GM23338 (cell line): ENCODE data around the gene TBC1D2B. TPM values are rescaled to one million over a fixed set of nuclear protein-coding genes. Genes with fewer than 3 reads are reported as not detected.

Experiments
- ATAC-seq: fragments of 200-7000 bp; cut with Tn5 transposase; 3 replicates; pipeline ENCODE4 v1.9.1; 2020
- DNase-seq: peaks from one replicate; pipeline ENCODE4 v3.0.0-alpha.2; 2015; ENCODE audit warnings: low spot score
- H2AFZ ChIP-seq: fragments of 200-600 bp; sonication (generic); 2 replicates; pipeline ENCODE4 v1.8.0; 2016; ENCODE audit warnings: antibody characterized with exemption, mild to moderate bottlenecking, moderate library complexity
- H3F3A ChIP-seq: fragments of 200-600 bp; sonication (generic); replicated peaks from 2 replicates; pipeline ENCODE4 v1.8.0; 2017; ENCODE audit warnings: antibody characterized with exemption, mixed run types, low read depth
- H3K27ac ChIP-seq: fragments of 200-600 bp; sonication (generic); 2 replicates; pipeline ENCODE4 v1.6.1; 2016; ENCODE audit warnings: low read depth
- H3K27me3 ChIP-seq: fragments of 200-600 bp; sonication (generic); 2 replicates; pipeline ENCODE4 v1.8.0; 2016; ENCODE audit warnings: mild to moderate bottlenecking, mixed run types, moderate library complexity; ENCODE audit not compliant: insufficient read depth
- H3K36me3 ChIP-seq: fragments of 200-600 bp; sonication (generic); 2 replicates; pipeline ENCODE4 v1.8.0; 2016; ENCODE audit warnings: mild to moderate bottlenecking; ENCODE audit not compliant: insufficient read depth
- H3K4me1 ChIP-seq: fragments of 200-600 bp; sonication (generic); 2 replicates; pipeline ENCODE4 v1.8.0; 2016; ENCODE audit warnings: mild to moderate bottlenecking, moderate library complexity; ENCODE audit not compliant: insufficient read depth
- H3K4me2 ChIP-seq: fragments of 200-600 bp; sonication (generic); 2 replicates; pipeline ENCODE4 v1.7.1; 2017; ENCODE audit warnings: mixed run types
- H3K4me3 ChIP-seq: fragments of 200-600 bp; sonication (generic); 2 replicates; pipeline ENCODE4 v1.6.1; 2016; ENCODE audit warnings: mixed run types
- H3K79me2 ChIP-seq: fragments of 200-600 bp; sonication (generic); replicated peaks from 2 replicates; pipeline ENCODE4 v1.8.0; 2017; ENCODE audit warnings: mild to moderate bottlenecking; ENCODE audit not compliant: insufficient read depth
- H3K9me2 ChIP-seq: fragments of 200-600 bp; sonication (generic); 2 replicates; pipeline ENCODE4 v1.8.0; 2017; ENCODE audit not compliant: insufficient read depth
- H4K20me1 ChIP-seq: fragments of 200-600 bp; sonication (generic); replicated peaks from 2 replicates; pipeline ENCODE4 v1.8.0; 2017; ENCODE audit warnings: mild to moderate bottlenecking; ENCODE audit not compliant: insufficient read depth
- H3K27ac Mint-ChIP-seq: 2 replicates; pipeline ENCODE4 v1.8.0; 2020; ENCODE audit warnings: inconsistent platforms, mild to moderate bottlenecking, moderate library complexity, mixed read lengths
- H3K27me3 Mint-ChIP-seq: 3 replicates; pipeline ENCODE4 v1.8.0; 2022; ENCODE audit warnings: low read depth, mild to moderate bottlenecking, moderate library complexity, mixed read lengths, inconsistent platforms; ENCODE audit not compliant: insufficient read depth, poor library complexity
- H3K36me3 Mint-ChIP-seq: 3 replicates; pipeline ENCODE4 v1.8.0; 2021; ENCODE audit warnings: low read depth, mild to moderate bottlenecking, inconsistent platforms, moderate library complexity, mixed read lengths
- H3K4me1 Mint-ChIP-seq: 3 replicates; pipeline ENCODE4 v1.8.0; 2020; ENCODE audit warnings: mild to moderate bottlenecking, inconsistent platforms, mixed read lengths
- H3K4me3 Mint-ChIP-seq: 3 replicates; pipeline ENCODE4 v1.8.0; 2021; ENCODE audit warnings: moderate library complexity, mild to moderate bottlenecking, inconsistent platforms, mixed read lengths
- H3K9me3 Mint-ChIP-seq: 3 replicates; pipeline ENCODE4 v1.8.0; 2020; ENCODE audit warnings: moderate library complexity, mild to moderate bottlenecking, inconsistent platforms, mixed read lengths
- CREB1 ChIP-seq: fragments of 250-450 bp; sonication (Bioruptor Pico); IDR thresholded peaks from 2 replicates; pipeline ENCODE4 v1.5.0; 2020; ENCODE audit warnings: low read depth, mild to moderate bottlenecking, moderate library complexity
- EZH2 ChIP-seq: fragments of 200-600 bp; sonication (generic); IDR thresholded peaks from one replicate; pipeline ENCODE4 v1.8.0; 2017; ENCODE audit warnings: antibody characterized with exemption, mild to moderate bottlenecking, low read depth; ENCODE audit not compliant: unreplicated experiment
- EZH2phosphoT487 ChIP-seq: fragments of 200-600 bp; sonication (generic); IDR thresholded peaks from one replicate; pipeline ENCODE4 v1.8.1; 2018; ENCODE audit warnings: antibody characterized with exemption; ENCODE audit not compliant: unreplicated experiment
- JUNB ChIP-seq: IDR thresholded peaks from one replicate; pipeline ENCODE4 v1.6.1; 2016; ENCODE audit warnings: antibody characterized with exemption; ENCODE audit not compliant: unreplicated experiment
- NANOG ChIP-seq: IDR thresholded peaks from 2 replicates; pipeline ENCODE4 v1.6.1; 2016; ENCODE audit warnings: antibody characterized with exemption, borderline replicate concordance
- POLR2AphosphoS5 ChIP-seq: IDR thresholded peaks from 2 replicates; pipeline ENCODE4 v1.6.1; 2016; ENCODE audit warnings: antibody characterized with exemption, low read depth
- STAT1 ChIP-seq: IDR thresholded peaks from one replicate; pipeline ENCODE4 v1.6.1; 2016; ENCODE audit warnings: antibody characterized with exemption; ENCODE audit not compliant: unreplicated experiment
- ZNF331 ChIP-seq: fragments of 250-450 bp; sonication (Bioruptor Pico); IDR thresholded peaks from 2 replicates; pipeline ENCODE4 v1.5.0; 2020; ENCODE audit warnings: low read depth, mild to moderate bottlenecking, moderate library complexity
- polyA plus RNA-seq: library from polyadenylated mRNA; unstranded; fragments of >200 nt; fragmentation: Nextera tagmentation; extraction: Ambion mirVana; gene quantifications from 2 replicates; pipeline ENCODE4 v1.2.1, GENCODE V29; 2016
- total RNA-seq: library from RNA; depleted of rRNA; stranded (reverse); fragments of >200 nt; shearing (Covaris generic); gene quantifications from 2 replicates; pipeline ENCODE4 v1.2.3, GENCODE V29; 2014
- TF ChIP-seq, protein P1 (sequence below): IDR thresholded peaks from 2 replicates; pipeline ENCODE4 v1.6.1; 2016; ENCODE audit warnings: antibody characterized with exemption

Gene TBC1D2B
- total and polyA plus RNA-seq, 2 experiments from 2014 or later = 3.6 to 17.8 TPM

DNA sequence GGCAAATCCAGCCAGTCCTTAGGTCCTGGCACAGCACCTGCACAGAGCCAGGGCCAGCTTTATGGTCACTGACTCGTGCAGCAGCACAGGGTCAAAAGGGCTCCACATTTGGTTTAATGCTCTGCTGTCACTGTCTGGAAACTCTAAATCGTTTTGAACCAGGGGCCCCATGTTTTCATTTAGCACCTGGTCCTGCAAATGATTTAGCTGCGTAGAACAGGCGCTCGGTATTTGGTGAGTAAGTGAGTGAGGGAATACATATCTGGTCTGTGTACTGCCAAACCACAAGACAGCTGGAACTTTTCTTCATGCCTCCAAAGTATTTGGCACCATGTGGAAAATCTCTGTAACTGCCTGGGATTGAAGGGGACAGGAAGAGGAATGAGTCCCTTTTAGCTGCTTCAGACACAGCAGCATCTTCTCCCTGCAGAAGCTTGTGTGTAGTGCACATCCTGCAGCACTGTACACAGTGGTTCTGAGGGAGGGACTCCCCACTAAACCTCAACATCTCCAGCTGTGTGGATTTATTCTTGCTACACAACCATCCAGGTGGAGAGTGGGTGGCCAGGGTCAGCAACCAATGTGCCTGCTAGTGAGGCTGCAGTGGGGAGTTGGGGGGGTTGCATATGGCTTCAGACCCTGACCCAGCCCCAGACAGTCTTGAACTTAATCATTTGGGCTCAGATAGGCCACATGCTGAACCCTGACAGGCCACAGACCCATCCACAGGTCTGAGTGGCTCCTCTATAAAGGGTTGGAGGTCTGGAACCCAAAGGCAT, 15.9 kb upstream of the TBC1D2B start:
- Histone ChIP-seq H3K4me1 (no peaks in the 10 kb centered on the region), H3K27me3 (no peaks in the 10 kb centered on the region), H4K20me1 (no peaks in the 10 kb centered on the region), H3K9me2 (no peaks in the 10 kb centered on the region), H3F3A (no peaks in the 10 kb centered on the region), H3K36me3 (no peaks in the 10 kb centered on the region), H3K4me2 (no peak overlapping the region), H3K27ac (no peak overlapping the region), H3K79me2 (no peaks in the 10 kb centered on the region), H2AFZ (no peak overlapping the region), H3K4me3 (no peak overlapping the region)
- no peak for TF ChIP-seq NANOG
- TF ChIP-seq POLR2AphosphoS5 = no peak
- Mint-ChIP-seq H3K9me3 (no peaks in the 10 kb centered on the region; the same call in 2 of the 3 replicates), H3K27ac (no peak overlapping the region), H3K4me1 (peaks cover 4% of the 10 kb centered on the region; the same call in 2 of the 3 replicates), H3K36me3 (no peaks in the 10 kb centered on the region), H3K4me3 (no peak overlapping the region), H3K27me3 (peaks cover 4% of the 10 kb centered on the region)
- no peak for DNase-seq
- no peak for ATAC-seq

GRCh38 chr15:78092261-78093041, 14.9 kb upstream of the TBC1D2B start, which contains the start of gene SH2D7:
Gene SH2D7 (plus strand): TSS chr15:78092561. CDS start chr15:78092585, 24 bp downstream.
- Mint-ChIP-seq H3K4me3 (no peak within 1 kb of the TSS), H3K36me3 (no peaks in the 10 kb centered on the region), H3K27ac (no peak within 1 kb of the TSS), H3K27me3 (peaks cover 4% of the 10 kb centered on the region), H3K4me1 (peaks cover 4% of the 10 kb centered on the region; the same call in 2 of the 3 replicates), H3K9me3 (no peaks in the 10 kb centered on the region; the same call in 2 of the 3 replicates)
- H3K27me3 ChIP-seq = no peaks in the 10 kb centered on the region
- H3K79me2 ChIP-seq = no peaks in the 10 kb centered on the region
- ATAC-seq = no peak; the same call in 2 of the 3 replicates
- H3K27ac ChIP-seq = no peak within 1 kb of the TSS
- H3F3A ChIP-seq = no peaks in the 10 kb centered on the region
- no peak for TF ChIP-seq EZH2
- no peak for TF ChIP-seq EZH2phosphoT487
- TF ChIP-seq JUNB = no peak
- TF ChIP-seq NANOG = no peak
- TF ChIP-seq CREB1 (CRISPR knock-in tag) = no peak
- no peak for TF ChIP-seq ZNF331 (CRISPR knock-in tag)
- no peak within 1 kb of the TSS for H3K4me3 ChIP-seq
- H4K20me1 ChIP-seq = no peaks in the 10 kb centered on the region
- H2AFZ ChIP-seq = no peak within 1 kb of the TSS
- no peaks in the 10 kb centered on the region for H3K9me2 ChIP-seq
- no peaks in the 10 kb centered on the region for H3K4me1 ChIP-seq
- H3K36me3 ChIP-seq = no peaks in the 10 kb centered on the region
- no peak for DNase-seq
- H3K4me2 ChIP-seq = no peak within 1 kb of the TSS

DNA sequence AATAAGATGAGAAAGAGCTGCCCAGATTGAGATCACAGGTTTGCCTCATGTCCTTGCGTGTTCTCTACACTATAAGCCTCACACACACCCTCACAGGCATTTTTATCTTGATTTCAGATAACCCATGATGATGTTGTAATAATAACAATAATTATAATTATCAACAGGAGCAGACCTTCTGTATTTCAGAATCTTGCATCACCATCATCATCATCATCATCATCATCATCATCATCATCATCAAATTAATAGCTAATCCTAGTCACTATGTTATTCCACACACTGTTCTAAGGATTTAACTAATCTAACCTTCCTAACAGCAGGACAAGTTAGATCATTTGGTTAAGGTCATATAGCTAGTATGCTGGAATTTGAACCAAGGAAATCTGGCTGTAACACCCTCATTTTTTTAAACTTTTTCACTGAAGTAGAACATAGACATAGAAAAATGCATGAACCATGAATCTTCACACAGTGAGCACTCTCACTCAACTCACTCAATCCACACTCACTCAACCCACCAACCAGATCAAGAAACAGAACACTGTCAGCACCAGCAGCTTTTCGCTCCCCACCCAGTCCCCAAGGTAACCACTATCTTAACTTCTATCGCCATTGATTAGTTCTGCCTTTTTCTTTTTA, 13.0 kb upstream of the TBC1D2B start:
- Histone ChIP-seq H3K27ac (no peak overlapping the region), H2AFZ (no peak overlapping the region), H3K4me3 (no peak overlapping the region), H4K20me1 (no peaks in the 10 kb centered on the region), H3K79me2 (no peaks in the 10 kb centered on the region), H3K4me1 (no peaks in the 10 kb centered on the region), H3K9me2 (no peaks in the 10 kb centered on the region), H3K27me3 (no peaks in the 10 kb centered on the region), H3F3A (no peaks in the 10 kb centered on the region), H3K4me2 (no peak overlapping the region), H3K36me3 (no peaks in the 10 kb centered on the region)
- Mint-ChIP-seq H3K4me3 (no peak overlapping the region), H3K9me3 (no peaks in the 10 kb centered on the region; the same call in 2 of the 3 replicates), H3K27ac (no peak overlapping the region), H3K4me1 (peaks cover 4% of the 10 kb centered on the region; the same call in 2 of the 3 replicates), H3K36me3 (no peaks in the 10 kb centered on the region), H3K27me3 (peaks cover 6% of the 10 kb centered on the region)
- ATAC-seq (no peak), DNase-seq (no peak)
- no peak for TF ChIP-seq EZH2phosphoT487
- TF ChIP-seq, protein P1, sequence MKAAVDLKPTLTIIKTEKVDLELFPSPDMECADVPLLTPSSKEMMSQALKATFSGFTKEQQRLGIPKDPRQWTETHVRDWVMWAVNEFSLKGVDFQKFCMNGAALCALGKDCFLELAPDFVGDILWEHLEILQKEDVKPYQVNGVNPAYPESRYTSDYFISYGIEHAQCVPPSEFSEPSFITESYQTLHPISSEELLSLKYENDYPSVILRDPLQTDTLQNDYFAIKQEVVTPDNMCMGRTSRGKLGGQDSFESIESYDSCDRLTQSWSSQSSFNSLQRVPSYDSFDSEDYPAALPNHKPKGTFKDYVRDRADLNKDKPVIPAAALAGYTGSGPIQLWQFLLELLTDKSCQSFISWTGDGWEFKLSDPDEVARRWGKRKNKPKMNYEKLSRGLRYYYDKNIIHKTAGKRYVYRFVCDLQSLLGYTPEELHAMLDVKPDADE = no peak
- TF ChIP-seq STAT1 = no peak
- no peak for TF ChIP-seq EZH2
- TF ChIP-seq NANOG = no peak
